Gastrocnemius medialis (tissue), 4 donors: ENCODE results near the gene ACSL5.

ENCODE experiments used
- POLR2A ChIP-seq, 2 donors: fragments of 450-650 bp; IDR thresholded peaks; one replicate each; pipeline ENCODE4 v1.6.1; 2017; ENCODE audit warnings: antibody characterized with exemption in 2 of 2, mild to moderate bottlenecking in 2 of 2, moderate library complexity in 2 of 2
- TF ChIP-seq, protein P1 (sequence below), 5 experiments: fragments of 450-650 bp in 3 of 5; fragments of 200-600 bp in 2 of 5; sonication (generic) in 2 of 5; IDR thresholded peaks in 4 of 5; conservative IDR thresholded peaks in 1 of 5; 1 replicate in 4 of 5; 2 replicates in 1 of 5; pipeline ENCODE4 v1.5.1; 2016 to 2019; ENCODE audit warnings: antibody characterized with exemption in 5 of 5, mild to moderate bottlenecking in 3 of 5, moderate library complexity in 3 of 5

DNA sequence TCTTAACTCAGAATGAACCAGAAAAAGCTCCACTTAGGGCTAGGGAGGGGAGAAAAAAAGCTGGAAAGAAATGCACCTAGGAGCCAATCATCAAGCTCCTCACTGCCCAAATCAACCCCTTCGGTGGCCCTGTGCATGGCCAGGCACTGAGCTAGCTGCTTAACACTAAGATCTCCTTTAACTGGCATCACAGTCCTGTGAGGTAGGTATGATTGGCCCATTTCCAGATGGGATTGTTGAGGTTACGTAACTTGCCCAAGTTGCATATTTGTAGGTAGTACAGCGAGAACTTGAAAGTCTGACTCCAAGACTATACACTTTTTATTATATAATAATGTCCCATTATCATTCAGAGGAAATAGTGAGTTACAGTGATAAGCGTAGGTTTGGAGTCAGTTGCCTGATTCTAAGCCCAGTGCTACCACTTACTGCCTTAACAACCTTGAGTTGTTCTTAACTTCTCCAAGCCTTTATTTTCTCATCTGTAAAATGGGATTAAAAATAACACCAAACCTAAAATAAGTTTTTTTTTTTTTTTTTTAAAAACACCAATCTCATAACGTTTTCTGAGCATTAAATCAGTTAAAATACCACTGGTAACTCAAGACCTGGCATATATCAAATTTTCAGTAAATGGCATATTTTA, 37.2 kb upstream of the ACSL5 start:
- TF ChIP-seq, protein P1, sequence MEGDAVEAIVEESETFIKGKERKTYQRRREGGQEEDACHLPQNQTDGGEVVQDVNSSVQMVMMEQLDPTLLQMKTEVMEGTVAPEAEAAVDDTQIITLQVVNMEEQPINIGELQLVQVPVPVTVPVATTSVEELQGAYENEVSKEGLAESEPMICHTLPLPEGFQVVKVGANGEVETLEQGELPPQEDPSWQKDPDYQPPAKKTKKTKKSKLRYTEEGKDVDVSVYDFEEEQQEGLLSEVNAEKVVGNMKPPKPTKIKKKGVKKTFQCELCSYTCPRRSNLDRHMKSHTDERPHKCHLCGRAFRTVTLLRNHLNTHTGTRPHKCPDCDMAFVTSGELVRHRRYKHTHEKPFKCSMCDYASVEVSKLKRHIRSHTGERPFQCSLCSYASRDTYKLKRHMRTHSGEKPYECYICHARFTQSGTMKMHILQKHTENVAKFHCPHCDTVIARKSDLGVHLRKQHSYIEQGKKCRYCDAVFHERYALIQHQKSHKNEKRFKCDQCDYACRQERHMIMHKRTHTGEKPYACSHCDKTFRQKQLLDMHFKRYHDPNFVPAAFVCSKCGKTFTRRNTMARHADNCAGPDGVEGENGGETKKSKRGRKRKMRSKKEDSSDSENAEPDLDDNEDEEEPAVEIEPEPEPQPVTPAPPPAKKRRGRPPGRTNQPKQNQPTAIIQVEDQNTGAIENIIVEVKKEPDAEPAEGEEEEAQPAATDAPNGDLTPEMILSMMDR (IDR thresholded peaks at IDR 0.05 in 4 of 5, conservative IDR thresholded peaks at IDR 0.05 in 1 of 5), result no peak
- TF ChIP-seq POLR2A (IDR thresholded peaks at IDR 0.05), result no peak
